Vagina (tissue), 2 donors: ENCODE data around the gene SEMA4D.

Experiments
- CTCF ChIP-seq, 3 experiments: fragments of 450-650 bp in 2 of 3; fragments of 200-600 bp in 1 of 3; sonication (generic) in 1 of 3; IDR thresholded peaks; one replicate each; pipeline ENCODE4 v1.5.1; 2017 to 2019; ENCODE audit warnings: antibody characterized with exemption in 3 of 3, mild to moderate bottlenecking in 2 of 3, moderate library complexity in 2 of 3
- POLR2A ChIP-seq, 2 donors: fragments of 450-650 bp; IDR thresholded peaks; one replicate each; pipeline ENCODE4 v1.6.1; 2017; ENCODE audit warnings: antibody characterized with exemption in 2 of 2, mild to moderate bottlenecking in 2 of 2, moderate library complexity in 2 of 2
- POLR2AphosphoS5 ChIP-seq, 2 donors: sonication (generic); formaldehyde crosslinking; IDR thresholded peaks; one replicate each; pipeline ENCODE4 v1.9.0; 2017; ENCODE audit warnings: antibody characterized with exemption in 2 of 2, mild to moderate bottlenecking in 2 of 2, low read depth in 1 of 2; ENCODE audit not compliant: insufficient read depth in 1 of 2

- TF ChIP-seq CTCF (IDR thresholded peaks at IDR 0.05) (no peak), POLR2A (IDR thresholded peaks at IDR 0.05) (no peak), POLR2AphosphoS5 (IDR thresholded peaks at IDR 0.05; ENCODE audit: insufficient read depth in 1 of 2, low read depth in 1 of 2) (no peak)
Observed at GRCh38 chr9:89449261-89449671, 48.6 kb downstream of the SEMA4D start.
